ENCODE results near the gene PTPN14.
"Not testable (repeated sequence)": the region's sequence is repeated elsewhere in the genome, so short reads cannot be mapped to it uniquely, and the experiment has no call there.

The PTPN14 gene

GRCh38 chr1:214420833-214421232 is 130.6 kb downstream of the PTPN14 start:
- no peak for DNase-seq

GRCh38 chr1:214420341-214420740 is 131.1 kb downstream of the PTPN14 start:
- DNase-seq = no peak

- no peak for DNase-seq
These were observed 131.8 kb downstream of the PTPN14 start for GRCh38 chr1:214419650-214420049.

- DNase-seq = no peak
These were observed 133.0 kb downstream of the PTPN14 start for GRCh38 chr1:214418391-214418790.

- no peak for DNase-seq
These were observed 133.7 kb downstream of the PTPN14 start for GRCh38 chr1:214417545-214418210.

GRCh38 chr1:214416858-214417257 is 134.5 kb downstream of the PTPN14 start:
- DNase-seq = no peak

- DNase-seq = no peak
These were observed 135.0 kb downstream of the PTPN14 start for GRCh38 chr1:214416417-214416816.

GRCh38 chr1:214415131-214415530 is 136.3 kb downstream of the PTPN14 start:
- DNase-seq = no peak

GRCh38 chr1:214414691-214415090 is 136.7 kb downstream of the PTPN14 start:
- DNase-seq = no peak

- no peak for DNase-seq
These were observed 138.1 kb downstream of the PTPN14 start for GRCh38 chr1:214413315-214413714.

- DNase-seq = no peak
These were observed 146.7 kb downstream of the PTPN14 start for GRCh38 chr1:214404571-214405213.

- no peak for DNase-seq
These were observed 147.2 kb downstream of the PTPN14 start for GRCh38 chr1:214404154-214404553.

- no peak for DNase-seq
These were observed 148.0 kb downstream of the PTPN14 start for GRCh38 chr1:214403431-214403830.

GRCh38 chr1:214402613-214403083 is 148.8 kb downstream of the PTPN14 start:
- no peak for DNase-seq

- DNase-seq = no peak
These were observed 149.7 kb downstream of the PTPN14 start for GRCh38 chr1:214401666-214402065.

GRCh38 chr1:214400131-214400530 is 151.3 kb downstream of the PTPN14 start:
- DNase-seq = no peak

GRCh38 chr1:214398490-214398889 is 152.9 kb downstream of the PTPN14 start:
- DNase-seq = no peak

GRCh38 chr1:214397497-214397896 is 153.9 kb downstream of the PTPN14 start:
- no peak for DNase-seq

GRCh38 chr1:214396330-214396729 is 155.1 kb downstream of the PTPN14 start:
- DNase-seq = no peak

GRCh38 chr1:214394569-214394968 is 156.8 kb downstream of the PTPN14 start:
- DNase-seq = not testable (repeated sequence)

- no peak for DNase-seq
These were observed 158.3 kb downstream of the PTPN14 start for GRCh38 chr1:214393086-214393485.

GRCh38 chr1:214391873-214392645 is 159.3 kb downstream of the PTPN14 start:
- DNase-seq = no peak

GRCh38 chr1:214389734-214390133 is 161.7 kb downstream of the PTPN14 start:
- DNase-seq = no peak

- no peak for DNase-seq
These were observed 164.7 kb downstream of the PTPN14 start for GRCh38 chr1:214386747-214387146.
